GM18498 (cell line): ENCODE data around the gene MSANTD1.

Experiments
- ATAC-seq: cut with Tn5 transposase; IDR thresholded peaks from one replicate; pipeline ENCODE4 v1.9.1; 2021; ENCODE audit warnings: mild to moderate bottlenecking, moderate library complexity; ENCODE audit not compliant: unreplicated experiment

MSANTD1 gene

DNA sequence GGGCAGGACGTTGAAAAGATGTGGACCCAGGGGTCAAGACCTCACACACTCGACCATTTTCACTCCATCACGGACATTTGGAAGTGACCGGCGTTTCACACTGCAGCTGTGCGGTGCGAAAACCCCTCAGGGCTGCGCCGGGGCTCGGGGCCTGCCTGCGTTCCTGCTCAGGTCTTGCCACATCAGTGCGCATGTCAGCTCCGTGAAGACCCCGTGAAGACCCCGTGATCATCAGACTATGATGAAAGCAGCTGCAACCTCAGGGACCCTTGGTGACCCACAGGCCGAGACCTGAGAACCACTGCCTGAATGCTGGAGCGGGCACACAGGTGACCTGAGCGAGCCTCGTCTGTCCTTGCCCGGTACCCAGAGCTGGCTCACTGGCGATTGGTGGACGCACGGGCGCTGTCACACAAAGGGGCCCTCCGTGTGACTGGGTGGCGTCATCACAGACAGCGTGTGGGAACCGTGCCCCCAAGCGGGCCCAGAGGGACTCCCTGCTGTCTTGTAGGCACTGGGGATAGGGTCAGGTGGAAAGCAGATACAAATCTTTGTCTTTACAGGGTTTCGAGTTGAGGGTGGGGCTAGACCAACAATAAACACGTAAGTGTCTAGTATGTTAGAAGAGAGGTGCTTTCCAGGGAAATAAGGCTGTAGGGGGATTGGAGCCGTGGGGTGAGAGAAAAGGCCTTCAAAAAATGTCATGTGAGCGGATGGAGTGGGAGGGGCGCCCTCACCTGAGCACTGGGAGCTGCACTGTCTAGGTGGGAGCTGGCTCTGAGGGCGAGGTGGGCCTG is 12.7 kb downstream of the MSANTD1 start:
- no peak for ATAC-seq

DNA sequence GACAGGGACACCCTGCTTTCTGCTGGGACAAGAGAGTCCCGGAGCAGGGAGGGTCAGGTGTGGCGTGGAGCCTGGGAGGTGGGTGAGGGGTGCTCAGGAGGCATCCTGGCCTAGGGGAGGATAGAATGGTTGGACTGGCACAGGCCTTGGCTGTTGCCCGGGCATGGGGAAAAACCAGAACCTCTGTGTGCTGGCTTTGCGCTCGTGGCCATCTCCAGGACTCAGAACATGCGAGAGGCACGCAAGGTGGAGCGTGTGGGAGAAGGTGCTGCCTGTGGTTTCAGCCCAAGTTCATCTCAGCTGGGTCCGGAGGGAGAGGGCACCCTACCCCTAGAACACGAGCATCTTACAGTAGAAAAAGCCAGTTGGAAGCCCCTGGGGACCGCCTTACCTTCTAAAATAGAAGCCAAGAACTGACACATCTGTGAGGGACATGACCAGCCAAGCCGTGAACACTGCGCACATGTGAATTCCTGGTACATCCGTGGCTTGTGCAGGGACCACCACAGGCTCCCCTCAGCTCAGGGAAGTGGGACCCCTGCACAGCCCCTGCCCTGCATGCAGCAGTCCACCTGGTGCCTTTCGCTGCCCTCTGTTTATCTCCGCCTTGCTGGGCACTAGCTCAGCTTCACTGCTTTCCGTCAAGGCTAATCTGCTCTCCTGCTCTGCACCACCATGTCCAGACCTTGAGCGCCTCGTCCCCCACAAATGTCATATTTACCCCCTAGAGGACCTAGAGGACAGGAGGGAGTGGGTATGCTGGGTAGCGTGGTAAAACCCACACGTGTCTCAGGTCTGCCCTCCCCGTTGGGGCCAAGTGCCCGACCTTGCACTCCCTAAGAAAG is 13.5 kb downstream of the MSANTD1 start:
- ATAC-seq = no peak

DNA sequence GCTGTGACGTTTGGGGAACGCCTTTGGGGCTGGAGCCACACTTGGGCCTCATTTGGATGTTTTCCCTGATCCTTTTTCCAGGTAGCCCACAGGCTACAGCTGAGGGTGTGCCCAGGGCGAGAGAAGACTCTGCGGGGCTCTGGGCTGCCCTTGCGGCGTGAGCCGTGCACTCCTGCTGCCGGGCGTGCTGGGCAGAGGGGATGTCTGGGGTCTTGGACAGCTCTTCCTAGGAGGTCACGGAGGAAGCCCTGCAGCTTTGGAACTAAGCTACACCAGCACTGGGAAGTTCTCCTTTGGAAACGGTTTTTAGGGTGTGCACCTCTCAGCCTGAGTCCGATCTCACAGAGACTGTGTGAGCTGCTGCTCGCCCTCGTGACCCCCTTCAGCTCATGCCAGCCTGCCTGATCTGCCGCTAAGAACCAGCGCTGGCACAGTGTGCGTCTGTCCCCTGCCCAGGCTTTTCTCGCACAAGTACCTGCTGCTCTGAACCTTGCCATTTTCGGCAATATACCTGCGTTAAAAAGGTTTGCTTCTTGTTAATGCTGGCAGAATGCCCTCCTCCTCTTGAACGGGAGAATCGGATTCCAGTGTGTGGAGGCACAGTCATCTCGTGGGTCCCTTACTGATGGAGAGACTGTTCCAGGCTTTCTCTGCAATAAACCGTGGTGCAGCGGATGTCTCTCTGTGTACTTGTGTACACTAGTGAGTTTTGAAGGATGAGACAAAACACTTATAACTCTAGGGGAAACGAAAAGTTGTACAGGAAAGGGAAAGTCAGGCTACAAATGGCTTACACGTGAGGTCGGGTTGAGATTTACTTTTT is 14.3 kb downstream of the MSANTD1 start:
- no peak for ATAC-seq

DNA sequence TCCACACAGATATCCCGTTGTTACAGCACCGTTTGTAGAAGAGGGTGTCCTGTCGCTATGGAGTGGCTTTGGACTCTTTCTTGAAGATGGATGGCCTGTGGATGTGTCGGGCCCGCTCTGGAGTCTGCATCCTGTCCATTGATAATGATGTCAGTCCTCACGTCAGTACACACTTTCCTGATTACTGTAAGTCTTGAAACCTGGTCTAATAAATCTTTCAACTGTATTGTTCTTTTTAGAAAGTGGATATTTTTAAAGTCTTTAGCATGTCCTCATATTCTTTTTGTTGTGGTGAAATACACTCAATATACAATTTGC is 14.9 kb downstream of the MSANTD1 start:
- ATAC-seq = no peak

- ATAC-seq = no peak
Observed at GRCh38 chr4:3266076-3266475, 17.1 kb downstream of the MSANTD1 start.

DNA sequence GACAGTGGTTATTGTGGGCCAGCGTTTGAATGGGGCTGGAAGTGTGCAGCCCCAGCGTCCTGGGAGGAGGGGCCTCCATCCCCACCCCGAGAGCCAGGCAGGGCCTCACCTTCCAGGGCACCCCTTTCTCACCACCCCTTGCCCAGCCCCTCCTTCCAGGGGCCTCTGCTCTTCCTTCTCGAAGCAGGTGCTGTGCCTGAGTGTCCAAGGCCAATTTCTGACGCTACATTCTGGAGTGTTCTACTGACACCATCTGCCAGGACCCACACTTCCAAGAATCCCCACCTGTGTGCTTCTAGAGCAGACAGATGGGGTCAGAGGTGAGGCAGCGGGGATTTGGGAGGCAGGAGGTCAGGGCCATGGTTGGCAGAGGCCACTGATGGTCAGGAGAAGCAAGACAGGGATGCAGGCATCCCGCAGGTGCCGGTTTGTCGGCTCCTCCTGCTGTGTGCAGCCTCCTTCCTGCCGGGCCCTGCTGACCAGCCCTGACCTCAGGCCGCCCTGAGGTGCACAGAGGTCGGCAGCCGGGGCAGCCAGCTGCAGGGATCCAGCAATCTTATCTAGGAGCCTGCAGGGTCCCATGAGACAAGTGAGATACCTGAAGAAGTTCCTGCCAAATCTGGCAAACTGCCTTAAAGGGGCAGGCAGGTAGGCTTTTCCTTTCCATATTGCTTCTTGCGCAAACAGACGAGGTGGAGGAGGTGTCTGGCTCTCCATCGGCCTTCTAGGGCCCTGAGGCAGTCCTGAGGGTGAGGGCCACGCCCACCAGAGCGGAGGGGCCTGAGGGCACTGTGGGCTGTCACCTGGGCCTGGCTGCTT is 18.8 kb downstream of the MSANTD1 start:
- ATAC-seq = no peak

DNA sequence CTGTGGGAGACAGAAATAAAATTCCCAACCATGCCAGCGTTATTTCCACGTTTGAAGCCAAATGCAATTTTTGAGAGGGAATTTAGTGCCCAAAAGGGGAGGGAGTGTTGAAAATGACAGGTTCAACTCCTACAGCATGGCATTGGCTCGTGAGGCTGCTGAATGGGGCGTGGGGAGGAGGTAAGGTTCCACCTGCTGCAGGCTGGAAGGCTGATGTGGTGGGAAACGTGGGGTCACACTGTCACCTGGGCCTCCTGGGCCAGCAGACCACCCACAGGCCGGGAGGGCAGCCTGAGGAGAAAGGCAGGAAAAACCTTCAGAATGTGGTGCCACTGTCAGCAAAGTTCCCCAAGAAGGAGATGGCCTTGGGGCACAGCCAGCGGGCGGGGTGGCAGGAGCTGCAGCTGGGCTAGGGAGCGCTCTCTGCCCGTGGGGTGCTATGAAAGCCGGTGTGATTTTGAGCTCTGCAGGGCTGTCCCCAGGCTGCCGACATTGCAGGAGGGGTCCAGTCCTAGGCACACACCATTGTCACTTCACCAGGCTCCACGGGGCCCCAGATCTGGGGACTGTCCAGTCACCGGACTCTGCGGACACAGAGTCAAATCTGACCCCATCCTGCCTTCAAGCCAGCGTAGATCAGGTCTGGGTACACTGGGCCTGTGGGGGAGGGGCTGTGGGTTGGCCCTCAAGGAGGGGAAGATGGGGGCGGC is 19.6 kb downstream of the MSANTD1 start:
- no peak for ATAC-seq

- ATAC-seq = no peak
Observed at GRCh38 chr4:3269105-3269927, 20.4 kb downstream of the MSANTD1 start.

GRCh38 chr4:3269991-3270611 is 21.1 kb downstream of the MSANTD1 start:
- ATAC-seq = no peak

- no peak for ATAC-seq
Observed at GRCh38 chr4:3271131-3271530, 22.2 kb downstream of the MSANTD1 start.

- ATAC-seq = no peak
Observed at GRCh38 chr4:3276986-3277385, 28.0 kb downstream of the MSANTD1 start.

DNA sequence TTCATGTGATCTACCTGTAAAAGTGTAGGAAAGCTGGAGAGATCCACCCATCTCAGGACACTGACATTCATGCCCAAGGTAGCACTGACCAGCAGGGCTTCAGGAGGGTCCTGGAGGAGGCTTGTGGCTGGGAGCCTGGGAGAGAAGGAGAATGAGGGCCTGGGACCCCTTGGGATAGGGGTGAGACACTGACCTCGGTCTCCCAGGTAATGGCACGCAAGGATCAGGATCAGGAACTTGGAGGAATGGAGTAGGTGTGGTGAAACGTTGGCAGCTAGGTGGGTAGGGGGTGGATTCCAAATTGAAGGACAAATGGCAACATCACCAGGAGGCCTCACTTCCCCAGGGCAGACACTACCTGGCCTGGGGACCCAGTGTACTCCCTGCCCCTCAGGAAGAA is 31.5 kb downstream of the MSANTD1 start:
- no peak for ATAC-seq

DNA sequence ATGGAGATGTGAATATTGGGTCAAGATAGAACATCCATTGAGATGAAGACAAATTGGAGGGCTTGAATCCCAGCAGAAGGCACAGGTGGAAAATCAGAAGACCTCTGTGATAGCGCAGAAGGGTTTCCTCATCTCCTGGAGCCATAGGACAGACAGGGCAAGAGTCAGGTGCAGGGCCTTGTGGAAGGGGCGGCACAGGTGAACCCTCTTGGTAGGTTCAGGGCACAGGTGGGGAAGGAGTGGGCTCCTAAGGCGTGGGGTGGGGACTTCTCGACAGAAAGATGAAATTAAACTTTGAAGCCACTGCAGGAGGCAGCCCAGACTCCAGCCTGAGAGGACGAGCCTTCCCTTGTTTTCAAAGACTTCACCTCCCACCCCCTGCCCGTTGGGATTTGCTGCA is 34.5 kb downstream of the MSANTD1 start:
- no peak for ATAC-seq

DNA sequence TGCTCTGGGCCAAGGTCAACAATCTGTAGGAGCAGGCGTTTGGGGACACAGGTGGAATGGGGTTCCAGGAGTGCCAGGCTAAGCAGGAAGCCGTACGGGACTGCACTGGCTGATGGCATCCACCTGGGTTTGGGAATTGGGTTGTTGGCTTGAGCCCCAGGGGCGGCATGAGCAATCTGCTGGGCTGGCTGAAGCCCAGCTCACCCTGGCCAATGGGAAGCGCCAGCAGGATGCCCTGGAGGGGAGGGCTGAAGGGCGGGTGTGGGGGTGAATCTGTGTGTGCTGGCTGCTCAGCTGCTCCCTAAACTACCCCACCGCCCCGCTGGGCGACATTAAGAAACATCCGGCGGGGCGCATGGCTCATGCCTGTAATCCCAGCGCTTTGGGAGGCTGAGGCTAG is 35.0 kb downstream of the MSANTD1 start:
- no peak for ATAC-seq

DNA sequence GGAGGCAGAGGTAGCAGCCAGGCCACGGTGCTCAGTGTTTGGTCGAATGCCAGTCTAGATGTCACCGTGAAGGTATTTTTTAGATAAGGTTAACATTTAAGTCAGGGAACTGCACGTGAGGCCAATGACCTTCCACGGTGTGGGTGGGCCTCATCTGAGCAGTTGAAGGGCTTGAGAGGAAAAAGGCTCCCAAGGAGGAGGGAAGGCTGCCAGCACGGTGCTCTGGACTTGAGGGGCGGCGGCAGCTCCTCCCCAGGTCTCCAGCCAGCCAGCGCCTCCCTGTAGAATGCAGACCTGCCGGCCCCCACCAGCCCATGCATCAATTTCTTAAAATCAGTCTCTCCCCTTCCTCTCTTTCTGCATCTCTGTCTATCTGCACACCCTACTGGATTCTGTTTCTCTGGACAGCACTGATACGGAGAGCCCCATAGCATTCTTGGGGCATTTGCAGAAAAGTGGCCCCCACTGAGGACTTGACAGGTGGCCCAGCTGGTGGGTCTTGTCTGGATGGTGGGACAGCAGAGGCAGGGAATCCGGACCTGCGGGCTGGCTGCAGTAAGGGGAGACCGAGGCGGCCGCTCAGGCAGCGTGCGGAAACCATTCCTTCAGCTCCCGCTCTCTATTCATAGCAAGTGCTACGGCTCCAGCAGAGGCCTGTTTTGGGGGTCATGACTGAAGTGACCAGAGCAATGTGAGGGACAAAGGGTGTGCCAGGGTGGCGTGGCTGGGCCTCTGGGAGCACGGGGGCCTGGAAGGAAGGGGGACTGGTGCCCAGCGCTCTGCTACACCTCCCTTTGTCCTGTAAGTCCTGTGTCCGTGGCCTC is 36.0 kb downstream of the MSANTD1 start:
- no peak for ATAC-seq

- peak; percentile 93 for ATAC-seq
Observed at GRCh38 chr4:3285558-3286334, 36.8 kb downstream of the MSANTD1 start.
